Omental fat pad (tissue), 4 donors: ENCODE results near the gene ZNF687. TPM values are rescaled to one million over a fixed set of nuclear protein-coding genes. Genes with fewer than 3 reads are reported as not detected.

Source experiments
- ATAC-seq: fragments of 150-250 bp; one replicate; pipeline ENCODE4 v1.9.1; 2016; ENCODE audit warnings: mild to moderate bottlenecking, moderate library complexity; ENCODE audit not compliant: low FRiP score
- DNase-seq: peaks from one replicate; pipeline ENCODE4 v3.0.0-alpha.2; 2019; ENCODE audit warnings: low spot score
- CTCF ChIP-seq, 3 donors: fragments of 450-650 bp; IDR thresholded peaks; one replicate each; pipeline ENCODE4 v1.5.1; 2016 to 2017; ENCODE audit warnings: antibody characterized with exemption in 3 of 3, mild to moderate bottlenecking in 3 of 3, moderate library complexity in 2 of 3
- total RNA-seq, 4 donors: library from RNA; depleted of rRNA; stranded (reverse); fragments of >200 nt; gene quantifications; one replicate each; pipeline ENCODE4 v1.1.0, GENCODE V29; 2016

The ZNF687 gene
- total RNA-seq, 4 donors from 2014 or later = 10.1 to 15.3 (median 14.2) TPM

GRCh38 chr1:151282883-151283725 is 1.0 kb downstream of the ZNF687 start:
- ATAC-seq (no peak), DNase-seq (no peak)
- TF ChIP-seq CTCF (IDR thresholded peaks at IDR 0.05) = no peak

GRCh38 chr1:151284013-151284577 is 2.0 kb downstream of the ZNF687 start:
- no peak for DNase-seq
- ATAC-seq = no peak
- TF ChIP-seq CTCF (IDR thresholded peaks at IDR 0.05) = no peak

GRCh38 chr1:151286619-151287340 is 4.7 kb downstream of the ZNF687 start:
- DNase-seq (no peak), ATAC-seq (no peak)
- TF ChIP-seq CTCF (IDR thresholded peaks at IDR 0.05) = no peak

GRCh38 chr1:151287341-151287699 is 5.2 kb downstream of the ZNF687 start:
- no peak for DNase-seq
- no peak for ATAC-seq
- no peak for TF ChIP-seq CTCF (IDR thresholded peaks at IDR 0.05)

GRCh38 chr1:151287767-151288500 is 5.8 kb downstream of the ZNF687 start:
- ATAC-seq (no peak), DNase-seq (no peak)
- no peak for TF ChIP-seq CTCF (IDR thresholded peaks at IDR 0.05)

GRCh38 chr1:151288502-151288901 is 6.4 kb downstream of the ZNF687 start:
- DNase-seq (no peak), ATAC-seq (no peak)
- TF ChIP-seq CTCF (IDR thresholded peaks at IDR 0.05) = no peak
